K562 (cell line): ENCODE measurements around the gene CCDC87. TPM values are rescaled to one million over a fixed set of nuclear protein-coding genes. Genes with fewer than 3 reads are reported as not detected.

ENCODE experiments used
- BCOR ChIP-seq: fragments of 450-650 bp; IDR thresholded peaks from 2 replicates; pipeline ENCODE4 v1.6.1; 2016
- CHCHD3 ChIP-seq: fragments of 250-450 bp; sonication (Bioruptor Pico); IDR thresholded peaks from 2 replicates; pipeline ENCODE4 v2.1.2; 2022; ENCODE audit warnings: mild to moderate bottlenecking
- GTF3C2 ChIP-seq: IDR thresholded peaks from 3 replicates; pipeline ENCODE4 v1.6.1; 2011; ENCODE audit warnings: borderline replicate concordance, mild to moderate bottlenecking, moderate library complexity; ENCODE audit not compliant: insufficient read length; ENCODE audit errors: extremely low read depth
- LEF1 ChIP-seq: fragments of 450-650 bp; IDR thresholded peaks from 2 replicates; pipeline ENCODE4 v1.6.1; 2016; ENCODE audit warnings: mild to moderate bottlenecking
- MITF ChIP-seq: IDR thresholded peaks from 2 replicates; pipeline ENCODE4 v1.6.1; 2014; ENCODE audit warnings: antibody characterized with exemption
- NFXL1 ChIP-seq: fragments of 450-650 bp; formaldehyde crosslinking; IDR thresholded peaks from 2 replicates; pipeline ENCODE4 v1.4.0; 2021; ENCODE audit warnings: mild to moderate bottlenecking
- PHTF2 ChIP-seq: fragments of 250-450 bp; sonication (Bioruptor Pico); IDR thresholded peaks from 2 replicates; pipeline ENCODE4 v1.5.0; 2021; ENCODE audit warnings: mild to moderate bottlenecking
- POLR3A ChIP-seq: IDR thresholded peaks from 2 replicates; pipeline ENCODE4 v1.6.1; 2011; ENCODE audit warnings: borderline replicate concordance, mild to moderate bottlenecking, moderate library complexity; ENCODE audit not compliant: insufficient read length, insufficient read depth; ENCODE audit errors: extremely low read depth
- PRMT5 ChIP-seq: sonication (generic); formaldehyde crosslinking; IDR thresholded peaks from 2 replicates; pipeline ENCODE4 v1.5.0; 2020; ENCODE audit warnings: missing genetic modification reagents
- PTTG1 ChIP-seq: fragments of 450-650 bp; IDR thresholded peaks from 2 replicates; pipeline ENCODE4 v1.6.1; 2016; ENCODE audit warnings: low read depth, mild to moderate bottlenecking, missing genetic modification characterization, missing compliant biosample characterization
- STAG1 ChIP-seq: sonication (generic); formaldehyde crosslinking; IDR thresholded peaks from 2 replicates; pipeline ENCODE4 v1.5.0; 2020; ENCODE audit warnings: missing genetic modification reagents, borderline replicate concordance
- STAT5B ChIP-seq: fragments of 250-450 bp; sonication (Bioruptor Pico); IDR thresholded peaks from 2 replicates; pipeline ENCODE4 v1.8.0; 2021; ENCODE audit warnings: mild to moderate bottlenecking, inconsistent platforms
- THRAP3 ChIP-seq: fragments of 450-650 bp; IDR thresholded peaks from 2 replicates; pipeline ENCODE4 v1.6.1; 2016; ENCODE audit warnings: mild to moderate bottlenecking, inconsistent platforms, borderline replicate concordance
- U2AF2 ChIP-seq: fragments of 200-400 bp; formaldehyde crosslinking; optimal IDR thresholded peaks from 2 replicates; pipeline ENCODE3; 2017; ENCODE audit warnings: low read depth, mild to moderate bottlenecking, low read length
- ZBTB7A ChIP-seq: IDR thresholded peaks from 2 replicates; pipeline ENCODE4 v1.6.1; 2011; ENCODE audit warnings: low read depth, mild to moderate bottlenecking, low read length, moderate library complexity, borderline replicate concordance; ENCODE audit not compliant: control insufficient read depth
- ZNF398 ChIP-seq: fragments of 250-450 bp; sonication (Bioruptor Pico); IDR thresholded peaks from 2 replicates; pipeline ENCODE4 v1.8.0; 2021; ENCODE audit warnings: moderate library complexity, mild to moderate bottlenecking, inconsistent platforms
- polyA plus RNA-seq, 8 experiments: library from polyadenylated mRNA; depleted of rRNA in 4 of 8; stranded (reverse) in 5 of 8; unstranded in 3 of 8; fragments of >200 nt; fragmentation: Nextera tagmentation in 2 of 8; fragmentation: Illumina TruSeq in 1 of 8; extraction: Ambion mirVana in 2 of 8; extraction: Trizol in 1 of 8; gene quantifications; 2 replicates each; pipeline versions ENCODE4 v1.2.1 to v1.2.3, GENCODE V29; 2011 to 2014; ENCODE audit warnings: inconsistent platforms in 1 of 8, missing spikeins in 1 of 8
- total RNA-seq, 7 experiments: library from RNA; depleted of rRNA in 6 of 7; stranded (reverse); fragments of >200 nt in 6 of 7; fragmentation: Illumina TruSeq in 2 of 7; extraction: Trizol in 2 of 7; gene quantifications; 2 replicates each; pipeline versions ENCODE4 v1.2.1 to v1.2.3, GENCODE V29; 2011 to 2021; ENCODE audit warnings: low replicate concordance in 1 of 7
- TF ChIP-seq, protein P1 (sequence below): fragments of 450-650 bp; formaldehyde crosslinking; conservative IDR thresholded peaks from 2 replicates; pipeline ENCODE4 v1.4.0; 2022; ENCODE audit warnings: mild to moderate bottlenecking, missing genetic modification characterization
- TF ChIP-seq, protein P2 (sequence below): fragments of 450-650 bp; conservative IDR thresholded peaks from 2 replicates; pipeline ENCODE4 v1.6.1; 2016; ENCODE audit warnings: missing genetic modification characterization, low read depth, mild to moderate bottlenecking, missing compliant biosample characterization, moderate library complexity

The CCDC87 gene
- total and polyA plus RNA-seq, 9 of the 15 experiments (the other 6 are each of a cell fraction or from before 2014, with no cell fraction given), result 0.03 to 0.44 (median 0.15) TPM; not detected in 1

DNA sequence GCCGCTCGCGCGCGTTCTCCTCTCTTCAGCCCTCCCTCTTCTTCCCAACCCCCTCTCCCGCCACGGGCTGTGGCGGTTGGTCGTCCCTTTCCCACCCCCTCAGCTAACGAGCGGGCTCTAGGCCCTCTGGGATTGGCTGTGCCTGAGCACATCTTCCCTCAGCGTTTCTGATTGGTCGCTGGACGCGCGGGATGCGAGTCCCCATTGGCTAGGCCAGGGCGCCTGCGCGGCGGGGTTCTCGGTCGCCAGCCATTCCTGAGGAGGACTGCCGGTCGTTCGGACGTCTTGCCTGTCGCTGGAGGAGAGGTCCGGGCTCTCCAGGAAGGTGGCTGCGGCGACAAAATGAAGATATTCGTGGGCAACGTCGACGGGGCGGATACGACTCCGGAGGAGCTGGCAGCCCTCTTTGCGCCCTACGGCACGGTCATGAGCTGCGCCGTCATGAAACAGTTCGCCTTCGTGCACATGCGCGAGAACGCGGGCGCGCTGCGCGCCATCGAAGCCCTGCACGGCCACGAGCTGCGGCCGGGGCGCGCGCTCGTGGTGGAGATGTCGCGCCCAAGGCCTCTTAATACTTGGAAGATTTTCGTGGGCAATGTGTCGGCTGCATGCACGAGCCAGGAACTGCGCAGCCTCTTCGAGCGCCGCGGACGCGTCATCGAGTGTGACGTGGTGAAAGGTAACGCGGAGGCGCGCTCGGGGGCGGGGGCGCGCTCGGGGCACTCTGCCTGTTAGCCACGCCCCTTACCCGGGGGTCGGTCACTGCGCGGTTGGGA, 23.7 kb upstream of the CCDC87 start, which contains the start of gene RBM14 (continued):
- TF ChIP-seq PHTF2 (CRISPR knock-in tag) (no peak), STAT5B (no peak), PTTG1 (tag) (no peak), GTF3C2 (no peak), POLR3A (no peak), BCOR (no peak), CHCHD3 (CRISPR knock-in tag) (no peak), U2AF2 (no peak), ZBTB7A (peak; percentile 58), MITF (no peak), NFXL1 (CRISPR knock-in tag) (no peak), STAG1 (CRISPR knock-in tag) (no peak), LEF1 (no peak; the same call in 1 of the 2 replicates), ZNF398 (CRISPR knock-in tag) (no peak), THRAP3 (no peak), PRMT5 (CRISPR knock-in tag) (no peak)
- TF ChIP-seq, protein P1, sequence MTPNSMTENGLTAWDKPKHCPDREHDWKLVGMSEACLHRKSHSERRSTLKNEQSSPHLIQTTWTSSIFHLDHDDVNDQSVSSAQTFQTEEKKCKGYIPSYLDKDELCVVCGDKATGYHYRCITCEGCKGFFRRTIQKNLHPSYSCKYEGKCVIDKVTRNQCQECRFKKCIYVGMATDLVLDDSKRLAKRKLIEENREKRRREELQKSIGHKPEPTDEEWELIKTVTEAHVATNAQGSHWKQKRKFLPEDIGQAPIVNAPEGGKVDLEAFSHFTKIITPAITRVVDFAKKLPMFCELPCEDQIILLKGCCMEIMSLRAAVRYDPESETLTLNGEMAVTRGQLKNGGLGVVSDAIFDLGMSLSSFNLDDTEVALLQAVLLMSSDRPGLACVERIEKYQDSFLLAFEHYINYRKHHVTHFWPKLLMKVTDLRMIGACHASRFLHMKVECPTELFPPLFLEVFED (CRISPR knock-in tag), result no peak
- TF ChIP-seq, protein P2, sequence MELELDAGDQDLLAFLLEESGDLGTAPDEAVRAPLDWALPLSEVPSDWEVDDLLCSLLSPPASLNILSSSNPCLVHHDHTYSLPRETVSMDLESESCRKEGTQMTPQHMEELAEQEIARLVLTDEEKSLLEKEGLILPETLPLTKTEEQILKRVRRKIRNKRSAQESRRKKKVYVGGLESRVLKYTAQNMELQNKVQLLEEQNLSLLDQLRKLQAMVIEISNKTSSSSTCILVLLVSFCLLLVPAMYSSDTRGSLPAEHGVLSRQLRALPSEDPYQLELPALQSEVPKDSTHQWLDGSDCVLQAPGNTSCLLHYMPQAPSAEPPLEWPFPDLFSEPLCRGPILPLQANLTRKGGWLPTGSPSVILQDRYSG (tag), result peak; percentile 93
- TF ChIP-seq, all 486 proteins: peak for 185
